NCI-H226 (cell line): ENCODE measurements around the gene TRPT1.

ENCODE experiments used
- DNase-seq: peaks from one replicate; pipeline ENCODE4 v3.0.0-alpha.2; 2015

Gene TRPT1

GRCh38 chr11:64225608-64226506 lies at the start of gene TRPT1, which contains the start of gene NUDT22:
Gene TRPT1, minus strand, starts transcription at chr11:64226186. Its CDS starts 326 bp downstream, at chr11:64225860.
Gene NUDT22, plus strand, starts transcription at chr11:64226274. Its CDS starts 379 bp downstream, at chr11:64226653.
- DNase-seq = peak; percentile 80

GRCh38 chr11:64275031-64275800 lies 49.2 kb upstream of the TRPT1 start:
- no peak for DNase-seq

GRCh38 chr11:64269540-64270220 lies 43.7 kb upstream of the TRPT1 start:
- peak; percentile 100 for DNase-seq

- peak; percentile 77 for DNase-seq
Measured at GRCh38 chr11:64268893-64269539, 43.0 kb upstream of the TRPT1 start.

- peak; percentile 95 for DNase-seq
Measured at GRCh38 chr11:64268025-64268892, 42.3 kb upstream of the TRPT1 start.

- DNase-seq = no peak
Measured at GRCh38 chr11:64267207-64267945, 41.4 kb upstream of the TRPT1 start.

- DNase-seq = peak; percentile 45
Measured at GRCh38 chr11:64266339-64266738, 40.4 kb upstream of the TRPT1 start.

- DNase-seq = no peak
Measured at GRCh38 chr11:64265176-64266160, 39.5 kb upstream of the TRPT1 start.

GRCh38 chr11:64264371-64264852 lies 38.4 kb upstream of the TRPT1 start:
- no peak for DNase-seq

GRCh38 chr11:64263947-64264317 lies 37.9 kb upstream of the TRPT1 start:
- DNase-seq = no peak

- DNase-seq = peak; percentile 33
Measured at GRCh38 chr11:64263021-64263946, 37.3 kb upstream of the TRPT1 start.

- no peak for DNase-seq
Measured at GRCh38 chr11:64262271-64263002, 36.5 kb upstream of the TRPT1 start.

GRCh38 chr11:64261556-64262080 lies 35.6 kb upstream of the TRPT1 start:
- no peak for DNase-seq

- no peak for DNase-seq
Measured at GRCh38 chr11:64260147-64260708, 34.2 kb upstream of the TRPT1 start.

GRCh38 chr11:64259533-64260067 lies 33.6 kb upstream of the TRPT1 start:
- no peak for DNase-seq

- DNase-seq = no peak
Measured at GRCh38 chr11:64258946-64259532, 33.1 kb upstream of the TRPT1 start.
